Endometrium (tissue), 2 donors: ENCODE results near the gene DHX29.

Experiments
- FAIRE-seq: peaks from 2 replicates; lab custom pipeline; 2012; peaks lifted over from hg19 to GRCh38; lab: Jason Lieb, UNC
- donor health status: control.
- donor health status: control.

Gene DHX29

DNA sequence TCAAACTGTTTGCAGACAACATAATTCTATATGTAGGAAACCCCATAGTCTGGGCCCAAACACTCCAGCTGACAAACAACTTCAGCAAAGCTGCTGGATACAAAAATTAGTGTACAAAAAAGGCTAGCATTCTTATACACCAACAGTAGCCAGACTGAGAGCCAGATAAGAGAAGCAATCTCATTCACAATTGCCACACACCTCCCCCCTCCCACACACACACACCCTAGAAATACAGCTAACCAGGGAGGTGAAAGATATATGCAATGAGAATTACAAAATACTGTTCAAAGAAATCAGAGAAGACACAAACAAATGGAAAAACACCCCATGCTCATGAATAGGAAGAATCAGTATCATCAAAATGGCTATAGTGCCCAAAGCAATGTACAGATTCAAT, 9.3 kb upstream of the DHX29 start:
- FAIRE-seq = no peak

GRCh38 chr5:55316289-55316688, 8.8 kb upstream of the DHX29 start:
- FAIRE-seq = no peak

- FAIRE-seq = no peak
Measured at GRCh38 chr5:55313870-55314617, 6.5 kb upstream of the DHX29 start.

DNA sequence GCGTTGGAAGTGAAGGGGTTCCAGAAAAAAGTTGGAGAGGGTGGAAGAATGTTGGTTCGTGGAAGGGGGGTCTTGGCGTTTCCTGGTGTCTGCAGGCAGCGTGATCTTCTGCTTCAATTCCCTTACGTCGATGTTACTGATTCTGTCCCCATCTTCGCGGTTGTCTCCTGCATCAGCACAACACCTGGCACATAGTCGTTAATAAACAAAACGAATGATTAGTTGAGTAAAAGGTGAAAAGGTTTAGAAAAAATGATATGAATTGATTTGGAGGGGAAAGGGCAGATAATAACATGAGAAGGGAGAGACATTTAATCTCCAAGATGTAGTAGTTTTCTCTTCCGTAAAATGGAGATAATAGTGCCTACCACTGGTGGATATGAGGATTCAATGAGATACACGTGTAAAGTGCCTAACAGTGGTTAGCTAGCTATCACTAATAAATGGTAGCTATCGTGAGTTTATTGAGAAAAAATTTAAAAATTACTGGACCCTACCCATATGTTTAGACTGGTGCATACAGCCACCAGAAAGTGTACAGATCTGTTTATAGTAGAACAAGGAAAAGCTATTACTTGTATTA, 851 bp upstream of the DHX29 start:
- FAIRE-seq = no peak

- FAIRE-seq = no peak
Measured at GRCh38 chr5:55306641-55307382, 682 bp downstream of the DHX29 start.

GRCh38 chr5:55305345-55305744, 2.1 kb downstream of the DHX29 start:
- no peak for FAIRE-seq

DNA sequence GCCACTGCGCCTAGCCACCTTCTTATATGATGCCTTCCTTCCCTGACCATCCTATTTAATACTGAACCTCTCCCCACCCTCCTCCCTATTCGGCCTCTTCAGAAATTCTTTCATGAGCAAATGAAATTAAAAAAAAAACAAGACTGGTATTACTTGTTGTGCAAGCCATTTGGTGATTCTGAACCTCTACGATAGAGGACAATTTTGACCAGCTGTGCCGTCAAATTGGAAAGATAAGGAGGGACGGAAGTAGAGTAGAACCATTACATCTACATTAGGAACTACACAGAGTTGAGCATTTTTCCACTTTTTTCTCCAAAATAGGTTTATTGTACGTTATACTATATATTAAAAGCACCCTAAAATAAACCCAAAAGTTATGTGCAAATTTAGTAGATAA, 2.9 kb downstream of the DHX29 start:
- FAIRE-seq = no peak

DNA sequence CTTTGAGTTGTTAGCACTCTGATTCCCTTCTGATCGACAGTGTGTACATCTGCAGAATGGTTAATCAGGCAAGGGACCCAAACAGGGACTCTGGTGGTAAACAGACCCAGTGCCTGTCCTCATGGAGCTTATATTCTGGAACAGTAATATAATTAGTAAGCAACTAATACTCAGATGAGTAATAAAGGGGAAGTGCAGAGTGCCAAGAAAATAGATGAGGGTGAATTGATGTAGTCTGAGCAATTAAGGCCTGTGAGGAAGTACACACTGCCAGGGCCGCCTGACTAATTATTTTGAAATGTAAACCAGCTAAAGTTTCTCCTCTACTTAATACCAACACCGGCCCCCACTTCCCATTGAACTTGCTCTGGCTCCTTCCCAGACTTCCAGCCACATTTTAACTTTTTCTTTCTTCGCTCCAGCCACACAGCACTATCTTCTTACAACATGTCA, 4.2 kb downstream of the DHX29 start:
- no peak for FAIRE-seq

DNA sequence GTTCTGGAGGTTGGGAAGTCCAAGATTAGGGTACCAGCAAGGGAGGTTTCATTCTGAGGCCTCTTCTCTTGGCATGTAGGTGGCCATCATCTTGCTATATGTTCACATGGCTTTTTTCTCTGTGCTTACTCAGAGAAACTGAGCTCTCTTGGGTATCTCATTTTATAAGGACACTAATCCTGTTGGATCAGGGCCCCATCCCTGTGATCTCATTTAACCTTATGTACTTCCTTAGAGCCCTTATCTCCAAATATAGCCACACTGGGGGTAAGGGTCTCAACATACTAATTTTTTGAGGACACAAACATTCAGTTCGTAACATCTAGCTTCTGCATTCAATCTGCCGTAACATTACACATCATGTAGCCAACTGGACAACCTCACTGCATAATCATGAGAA, 6.6 kb downstream of the DHX29 start:
- no peak for FAIRE-seq

- FAIRE-seq = no peak
Measured at GRCh38 chr5:55294935-55295334, 12.6 kb downstream of the DHX29 start.

DNA sequence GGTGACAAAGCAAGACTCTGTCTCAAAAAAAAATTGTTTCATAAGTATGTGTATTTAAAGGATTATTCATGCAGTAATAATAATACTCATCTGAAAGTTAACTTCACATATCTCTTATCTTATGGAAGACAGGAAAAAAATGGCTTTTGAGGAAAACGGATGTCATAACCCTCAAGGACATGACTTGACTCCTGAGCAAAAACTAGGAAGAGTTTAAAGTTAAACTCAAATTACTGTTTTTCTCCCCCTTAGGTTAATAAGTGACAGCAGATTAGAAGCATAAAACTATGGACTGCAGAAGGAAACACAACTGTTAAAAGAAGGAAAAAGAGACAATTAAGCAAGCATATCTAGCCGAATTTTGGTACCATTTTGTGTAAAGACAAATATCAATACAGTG, 16.5 kb downstream of the DHX29 start:
- no peak for FAIRE-seq

DNA sequence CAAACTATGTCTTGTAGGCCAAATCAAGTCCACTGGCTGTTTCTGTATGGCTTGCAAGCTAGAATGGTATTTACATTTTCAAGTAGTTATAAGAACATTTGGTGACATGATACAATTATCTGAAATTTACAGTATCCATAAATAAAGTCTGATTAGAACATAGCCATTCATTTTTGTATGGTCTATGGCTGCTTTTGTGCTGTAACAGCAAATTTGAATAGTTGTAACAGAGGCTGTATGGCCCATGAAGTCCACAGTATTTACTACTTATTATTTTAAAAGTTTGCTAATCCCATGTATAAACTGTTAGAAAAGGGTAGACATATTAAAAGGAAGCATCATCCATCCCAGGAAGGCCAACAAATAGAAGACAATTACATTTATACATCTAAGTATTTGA, 17.7 kb downstream of the DHX29 start:
- no peak for FAIRE-seq

DNA sequence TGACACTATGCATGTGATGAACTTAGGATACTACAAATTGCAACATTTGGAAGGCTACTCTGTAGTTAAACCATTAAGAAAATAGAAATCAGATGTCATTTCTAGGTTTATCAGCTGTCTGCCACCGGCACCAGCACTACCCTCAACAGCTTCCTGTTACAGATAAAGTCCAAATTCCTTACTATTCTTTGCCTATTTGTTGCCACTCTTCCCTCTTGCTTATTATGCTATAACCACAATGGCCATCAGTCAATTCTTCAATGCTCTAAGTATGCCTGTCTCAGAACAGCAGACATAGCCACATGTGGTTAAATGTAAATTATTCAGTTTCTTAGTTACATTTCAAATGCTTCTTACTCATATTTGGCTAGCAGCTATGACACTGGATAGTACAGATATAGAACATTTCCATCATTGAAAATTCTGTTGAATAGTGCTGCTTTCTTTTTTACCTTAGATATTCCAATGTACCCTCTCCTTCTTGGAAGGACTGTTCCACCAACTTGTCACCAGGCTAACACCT, 21.0 kb downstream of the DHX29 start:
- no peak for FAIRE-seq

- FAIRE-seq = no peak
Measured at GRCh38 chr5:55278778-55279177, 28.7 kb downstream of the DHX29 start.

DNA sequence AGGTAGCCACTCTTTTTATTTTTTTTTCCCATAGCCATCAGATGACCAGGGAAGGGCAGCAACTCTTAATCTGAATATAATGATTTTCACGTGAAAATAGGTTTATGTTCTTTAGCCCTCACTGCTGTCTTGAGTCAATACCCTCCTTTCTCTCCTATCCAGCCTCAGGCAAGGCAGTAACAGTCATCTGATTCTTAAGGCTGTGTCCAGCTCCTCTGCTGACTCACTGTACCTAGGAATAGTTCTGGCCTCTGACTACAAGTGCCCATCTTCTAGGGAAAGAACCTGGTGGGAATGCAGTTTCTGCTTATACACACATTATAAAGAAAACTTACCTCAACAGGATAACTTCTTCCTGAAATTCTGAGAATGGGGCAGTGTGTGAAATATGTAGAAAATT, 30.7 kb downstream of the DHX29 start:
- no peak for FAIRE-seq

GRCh38 chr5:55258339-55258738, 49.2 kb downstream of the DHX29 start:
- FAIRE-seq = no peak

DNA sequence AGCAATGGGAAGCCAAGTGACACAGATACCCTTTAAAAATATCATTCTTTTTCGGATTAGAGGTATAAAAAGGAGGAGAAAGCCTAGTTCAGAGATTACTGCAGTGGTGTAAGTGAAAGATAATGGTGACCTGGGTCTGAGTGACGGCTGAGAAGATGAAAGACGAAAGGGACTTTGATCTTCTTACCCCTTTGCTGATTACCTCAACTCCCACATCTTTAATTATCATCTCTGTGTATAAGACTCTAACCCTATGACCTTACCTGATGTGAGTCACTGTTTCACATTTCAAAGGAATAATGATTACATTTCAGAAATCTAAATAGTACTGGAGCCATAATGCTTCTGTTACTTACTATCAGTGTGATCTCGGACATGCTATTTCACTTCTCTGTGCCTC, 52.7 kb downstream of the DHX29 start:
- no peak for FAIRE-seq

- FAIRE-seq = no peak
Measured at GRCh38 chr5:55250064-55250463, 57.4 kb downstream of the DHX29 start.

DNA sequence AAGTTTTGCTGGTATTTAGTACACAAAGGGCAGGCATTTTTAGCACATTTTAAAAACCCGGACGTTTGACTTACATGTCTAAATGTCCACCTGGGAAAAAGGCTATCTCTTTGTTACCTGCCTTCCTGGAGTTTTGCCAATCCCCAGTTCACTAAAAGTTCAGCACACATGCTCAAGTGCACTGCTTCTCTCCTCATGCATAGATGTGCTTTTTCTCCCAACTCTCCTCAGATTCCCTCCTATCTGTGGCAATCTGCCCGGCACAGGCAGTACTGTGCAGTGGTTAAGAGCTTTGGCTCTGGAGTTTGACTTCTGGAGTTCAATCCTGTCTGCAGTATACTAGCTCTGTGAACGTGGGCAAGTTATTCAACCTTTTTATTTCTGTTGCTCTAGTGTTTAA, 65.7 kb downstream of the DHX29 start:
- FAIRE-seq = no peak

DNA sequence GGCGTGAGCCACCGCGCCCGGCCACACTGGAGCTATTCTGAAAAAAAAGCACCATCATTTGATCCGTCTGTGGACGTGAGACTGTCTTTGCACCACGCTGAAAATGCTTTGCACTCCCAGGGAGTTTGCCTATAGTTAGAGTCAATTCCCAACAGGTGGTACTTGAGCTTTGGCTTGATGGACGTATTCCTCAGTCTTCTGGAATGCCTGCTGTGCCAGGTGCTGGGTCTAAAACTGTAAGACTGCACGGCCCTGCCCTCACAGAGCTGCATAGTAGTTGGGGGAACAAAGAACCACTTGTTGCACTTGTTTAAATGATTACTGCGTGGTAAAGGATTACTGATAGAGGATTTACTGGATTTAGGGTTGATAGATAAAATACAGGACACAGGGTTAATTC, 70.7 kb downstream of the DHX29 start:
- no peak for FAIRE-seq

DNA sequence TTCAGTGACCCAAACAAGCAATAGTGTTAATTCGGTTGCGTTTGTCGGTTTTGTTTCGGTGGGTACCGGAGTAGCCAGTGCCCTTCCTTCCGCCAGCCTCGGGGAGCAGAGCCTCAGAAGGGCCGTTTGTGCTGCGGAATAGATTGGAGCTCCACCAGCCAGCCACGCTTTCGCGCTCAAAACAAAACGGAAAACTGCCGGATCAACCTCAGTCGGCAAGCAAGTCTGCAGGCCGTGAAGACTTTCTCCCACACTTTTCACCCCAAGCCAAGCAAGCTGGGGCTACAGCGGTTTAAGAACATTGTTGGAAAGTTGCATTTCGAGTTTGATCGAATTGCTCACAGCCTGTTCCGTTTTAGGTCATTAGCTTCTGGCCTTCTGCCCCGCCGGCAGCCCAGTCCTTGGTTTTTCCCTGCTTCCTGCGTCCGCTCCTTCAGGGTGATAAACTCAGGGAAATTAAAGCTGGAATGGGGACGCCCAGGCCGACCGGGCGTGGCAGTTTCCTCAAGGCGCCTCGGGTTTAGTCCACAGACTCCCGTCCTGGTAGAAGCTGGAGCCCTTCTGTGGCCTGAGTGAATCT, 73.3 kb downstream of the DHX29 start:
- FAIRE-seq = no peak

- FAIRE-seq = no peak
Measured at GRCh38 chr5:55232985-55233928, 74.2 kb downstream of the DHX29 start, which contains the start of gene CCNO. Gene CCNO, minus strand, starts transcription at chr5:55233608. Its CDS starts 85 bp downstream, at chr5:55233523.
